Measurements from ENCODE around the gene GABPB2.

DNA sequence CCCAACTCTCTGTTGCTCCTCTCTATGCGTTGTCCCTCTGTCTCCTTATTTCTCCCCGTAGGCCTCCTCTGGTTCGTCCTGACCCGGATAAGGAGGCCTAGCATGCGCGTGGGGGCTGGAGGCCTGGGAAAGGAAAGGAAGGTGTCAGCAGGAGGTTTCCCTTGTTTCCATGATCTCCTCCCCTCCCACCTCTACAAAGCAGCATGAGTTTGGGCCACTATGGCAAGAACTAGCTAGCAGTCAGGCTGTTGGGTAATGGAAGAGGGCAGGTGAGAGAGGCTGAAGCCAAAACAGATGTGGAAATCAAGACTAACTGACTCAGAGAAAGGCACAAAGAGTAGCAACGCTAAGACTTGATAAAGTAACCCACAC is 76.6 kb downstream of the GABPB2 start:
- TF ChIP-seq, protein P1, sequence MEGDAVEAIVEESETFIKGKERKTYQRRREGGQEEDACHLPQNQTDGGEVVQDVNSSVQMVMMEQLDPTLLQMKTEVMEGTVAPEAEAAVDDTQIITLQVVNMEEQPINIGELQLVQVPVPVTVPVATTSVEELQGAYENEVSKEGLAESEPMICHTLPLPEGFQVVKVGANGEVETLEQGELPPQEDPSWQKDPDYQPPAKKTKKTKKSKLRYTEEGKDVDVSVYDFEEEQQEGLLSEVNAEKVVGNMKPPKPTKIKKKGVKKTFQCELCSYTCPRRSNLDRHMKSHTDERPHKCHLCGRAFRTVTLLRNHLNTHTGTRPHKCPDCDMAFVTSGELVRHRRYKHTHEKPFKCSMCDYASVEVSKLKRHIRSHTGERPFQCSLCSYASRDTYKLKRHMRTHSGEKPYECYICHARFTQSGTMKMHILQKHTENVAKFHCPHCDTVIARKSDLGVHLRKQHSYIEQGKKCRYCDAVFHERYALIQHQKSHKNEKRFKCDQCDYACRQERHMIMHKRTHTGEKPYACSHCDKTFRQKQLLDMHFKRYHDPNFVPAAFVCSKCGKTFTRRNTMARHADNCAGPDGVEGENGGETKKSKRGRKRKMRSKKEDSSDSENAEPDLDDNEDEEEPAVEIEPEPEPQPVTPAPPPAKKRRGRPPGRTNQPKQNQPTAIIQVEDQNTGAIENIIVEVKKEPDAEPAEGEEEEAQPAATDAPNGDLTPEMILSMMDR (IDR thresholded peaks at IDR 0.05): no peak
- no peak for TF ChIP-seq POLR2A (IDR thresholded peaks at IDR 0.05)
- TF ChIP-seq EP300 (IDR thresholded peaks at IDR 0.05): no peak
- TF ChIP-seq POLR2AphosphoS5 (IDR thresholded peaks at IDR 0.05): no peak
